ENCODE data around the gene ZNF343. TPM values are rescaled to one million over a fixed set of nuclear protein-coding genes. Genes with fewer than 3 reads are reported as not detected.

Gene ZNF343
- total and polyA plus RNA-seq, 10 of the 15 experiments (the other 5 are each of a cell fraction or from before 2014, with no cell fraction given): 1.3 to 11.1 (median 9.0) TPM

DNA sequence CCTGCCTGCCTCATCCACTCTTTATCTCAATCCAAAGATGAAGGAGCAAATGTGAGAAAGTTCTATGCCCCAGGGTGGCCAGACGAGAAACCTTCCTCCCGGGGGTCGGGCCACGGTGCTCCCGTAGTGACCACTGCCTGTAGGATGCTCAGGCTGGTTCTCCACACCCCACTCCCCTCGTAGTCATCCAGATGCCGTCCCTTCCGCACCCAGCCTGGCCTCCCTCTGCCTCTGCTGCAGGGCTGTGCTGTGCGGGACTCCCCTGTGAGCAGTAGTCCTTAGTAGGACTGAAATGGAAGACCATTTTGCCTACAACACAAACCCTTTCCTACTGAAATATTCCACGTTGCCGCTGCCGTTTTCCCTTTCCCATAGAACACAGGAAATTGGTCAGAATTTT is 29.6 kb upstream of the ZNF343 start:
- RAD21 ChIA-PET (ENCODE audit: unreplicated experiment): no interaction called here
- CTCF ChIA-PET: interaction anchor here (1.5 kb wide), 1 partner anchor 18 kb away, joined by 4 read pairs; no protein-coding TSS in a partner anchor
- BruUV-seq (replicated peaks): no TSS peak
- TF ChIP-seq KLF5 (IDR thresholded peaks at IDR 0.05; ENCODE audit: partially characterized antibody) (no peak), HDGF (IDR thresholded peaks at IDR 0.05) (no peak), PKNOX1 (IDR thresholded peaks at IDR 0.05) (no peak), TARDBP (IDR thresholded peaks at IDR 0.05; ENCODE audit: borderline replicate concordance) (no peak), HDAC2 (IDR thresholded peaks at IDR 0.05) (no peak), PML (IDR thresholded peaks at IDR 0.05; ENCODE audit: low read length) (no peak), KAT2A (conservative IDR thresholded peaks at IDR 0.05; ENCODE audit: control insufficient read depth, low read depth, low read length) (no peak), TBL1XR1 (IDR thresholded peaks at IDR 0.05; ENCODE audit: low read depth, low read length) (no peak), MLLT1 (IDR thresholded peaks at IDR 0.05) (no peak), TCF3 (IDR thresholded peaks at IDR 0.05; ENCODE audit: borderline replicate concordance, insufficient read depth, low read depth, low read length) (no peak), NR2C1 (IDR thresholded peaks at IDR 0.05) (no peak), BHLHE40 (IDR thresholded peaks at IDR 0.05; ENCODE audit: borderline replicate concordance in 1 of 2, low read depth in 2 of 2, low read length in 1 of 2) (no peak), CEBPB (IDR thresholded peaks at IDR 0.05; ENCODE audit: borderline replicate concordance in 1 of 2, low read depth in 2 of 2, low read length in 2 of 2) (no peak), SKIL (IDR thresholded peaks at IDR 0.05; ENCODE audit: low read depth, poor library complexity, severe bottlenecking) (no peak), HDAC6 (IDR thresholded peaks at IDR 0.05; ENCODE audit: unreplicated experiment) (no peak), CHD1 (IDR thresholded peaks at IDR 0.05; ENCODE audit: low read depth, low read length) (no peak)
- TF ChIP-seq, protein P1, sequence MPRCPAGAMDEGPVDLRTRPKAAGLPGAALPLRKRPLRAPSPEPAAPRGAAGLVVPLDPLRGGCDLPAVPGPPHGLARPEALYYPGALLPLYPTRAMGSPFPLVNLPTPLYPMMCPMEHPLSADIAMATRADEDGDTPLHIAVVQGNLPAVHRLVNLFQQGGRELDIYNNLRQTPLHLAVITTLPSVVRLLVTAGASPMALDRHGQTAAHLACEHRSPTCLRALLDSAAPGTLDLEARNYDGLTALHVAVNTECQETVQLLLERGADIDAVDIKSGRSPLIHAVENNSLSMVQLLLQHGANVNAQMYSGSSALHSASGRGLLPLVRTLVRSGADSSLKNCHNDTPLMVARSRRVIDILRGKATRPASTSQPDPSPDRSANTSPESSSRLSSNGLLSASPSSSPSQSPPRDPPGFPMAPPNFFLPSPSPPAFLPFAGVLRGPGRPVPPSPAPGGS (IDR thresholded peaks at IDR 0.05; ENCODE audit: borderline replicate concordance, insufficient read depth, low read depth, low read length, poor library complexity, severe bottlenecking): no peak
- TF ChIP-seq, protein P2, sequence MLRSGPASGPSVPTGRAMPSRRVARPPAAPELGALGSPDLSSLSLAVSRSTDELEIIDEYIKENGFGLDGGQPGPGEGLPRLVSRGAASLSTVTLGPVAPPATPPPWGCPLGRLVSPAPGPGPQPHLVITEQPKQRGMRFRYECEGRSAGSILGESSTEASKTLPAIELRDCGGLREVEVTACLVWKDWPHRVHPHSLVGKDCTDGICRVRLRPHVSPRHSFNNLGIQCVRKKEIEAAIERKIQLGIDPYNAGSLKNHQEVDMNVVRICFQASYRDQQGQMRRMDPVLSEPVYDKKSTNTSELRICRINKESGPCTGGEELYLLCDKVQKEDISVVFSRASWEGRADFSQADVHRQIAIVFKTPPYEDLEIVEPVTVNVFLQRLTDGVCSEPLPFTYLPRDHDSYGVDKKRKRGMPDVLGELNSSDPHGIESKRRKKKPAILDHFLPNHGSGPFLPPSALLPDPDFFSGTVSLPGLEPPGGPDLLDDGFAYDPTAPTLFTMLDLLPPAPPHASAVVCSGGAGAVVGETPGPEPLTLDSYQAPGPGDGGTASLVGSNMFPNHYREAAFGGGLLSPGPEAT (IDR thresholded peaks at IDR 0.05; ENCODE audit: low read depth): no peak

More for the DNA sequence above, 29.6 kb upstream of the ZNF343 start:
- no peak overlapping the region for H3K4me2 ChIP-seq (ENCODE audit: control insufficient read depth, insufficient read depth)
- H3K4me1 ChIP-seq (ENCODE audit: control insufficient read depth, insufficient read depth, low read length): no peaks in the 10 kb centered on the region
- WGBS (ENCODE audit: insufficient coverage, insufficient replicate concordance, low lambda C conversion rate, missing lambda C conversion rate): 33% methylated on average over 11 of the region's 12 CpGs
- DNase-seq (ENCODE audit: low read depth, low spot score) (no peak), FAIRE-seq (no peak), ATAC-seq (no peak)
- H3K9ac ChIP-seq (ENCODE audit: control insufficient read depth, insufficient read depth, low read length): no peak overlapping the region
- no peak overlapping the region for H2AFZ ChIP-seq (ENCODE audit: control insufficient read depth, low read depth, low read length)
- peaks cover 0 to 3% of the 10 kb centered on the region in 2 experiments; a peak in 2 of 4 replicates for H3K27me3 ChIP-seq (replicated peaks in 1 of 2; ENCODE audit: control insufficient read depth in 2 of 2, insufficient read depth in 2 of 2, low read length in 1 of 2)
- ChIA-PET POLR2A (no interaction called here), SMC1A (ENCODE audit: uncharacterized antibody, unreplicated experiment) (no interaction called here)
- intact Hi-C loops (cut with micrococcal nuclease; ENCODE audit: unreplicated experiment) (no loop called here), in situ Hi-C loops (cut with MboI) (no loop called here)
- no peaks in the 10 kb centered on the region for H3K9me3 ChIP-seq (replicated peaks; ENCODE audit: control insufficient read depth, insufficient read depth, low read length)
- no peak overlapping the region for H3K27ac ChIP-seq (ENCODE audit: control insufficient read depth, insufficient read depth)
- no peaks in the 10 kb centered on the region for H3K36me3 ChIP-seq (ENCODE audit: control insufficient read depth in 2 of 2, insufficient read depth in 2 of 2, low read length in 1 of 2)
- no peaks in the 10 kb centered on the region for H4K20me1 ChIP-seq (ENCODE audit: control insufficient read depth, insufficient read depth)
- H3K4me3 ChIP-seq: no peak overlapping the region
- no peaks in the 10 kb centered on the region for H3K79me2 ChIP-seq (ENCODE audit: control insufficient read depth, insufficient read depth, low read length)
